HL-60 (cell line): ENCODE data around the gene S100A5.
"Not testable (repeated sequence)": the region's sequence is repeated elsewhere in the genome, so short reads cannot be mapped to it uniquely, and the experiment has no call there.

Source experiments
- DNase-seq, 2 experiments: peaks; one replicate each; pipeline ENCODE4 v3.0.0-alpha.2; 2010 to 2020; ENCODE audit warnings: low read depth in 1 of 2, low spot score in 1 of 2
- H3K27ac ChIP-seq: fragments of 250-450 bp; sonication (Bioruptor Pico); replicated peaks from 2 replicates; pipeline ENCODE4 v1.5.1; 2020; ENCODE audit warnings: mild to moderate bottlenecking, moderate library complexity
- H3K27me3 ChIP-seq: fragments of 250-450 bp; sonication (Bioruptor Pico); 2 replicates; pipeline ENCODE4 v1.5.1; 2021; ENCODE audit warnings: mild to moderate bottlenecking, moderate library complexity; ENCODE audit not compliant: insufficient read depth, poor library complexity, severe bottlenecking
- H3K4me3 ChIP-seq: replicated peaks from 2 replicates; pipeline ENCODE4 v1.5.1; 2011; ENCODE audit warnings: mild to moderate bottlenecking, control low read depth, low read length; ENCODE audit not compliant: insufficient read depth
- CTCF ChIP-seq: IDR thresholded peaks from one replicate; pipeline ENCODE4 v1.5.1; 2011; ENCODE audit warnings: low read length, control low read depth, inconsistent platforms; ENCODE audit not compliant: insufficient read depth
- GABPA ChIP-seq: IDR thresholded peaks from 2 replicates; pipeline ENCODE4 v1.6.1; 2012; ENCODE audit warnings: low read depth
- POLR2AphosphoS5 ChIP-seq: IDR thresholded peaks from 2 replicates; pipeline ENCODE4 v1.6.1; 2012; ENCODE audit warnings: low read depth
- SPI1 ChIP-seq: IDR thresholded peaks from 2 replicates; pipeline ENCODE4 v1.6.1; 2012; ENCODE audit warnings: low read depth, mild to moderate bottlenecking, borderline replicate concordance
- TF ChIP-seq, protein P1 (sequence below): IDR thresholded peaks from 2 replicates; pipeline ENCODE4 v1.6.1; 2012; ENCODE audit warnings: low read depth; ENCODE audit not compliant: insufficient replicate concordance

Gene S100A5

GRCh38 chr1:153563991-153564390 is 23.3 kb upstream of the S100A5 start:
- no peak for DNase-seq
- no peak overlapping the region for H3K4me3 ChIP-seq

DNA sequence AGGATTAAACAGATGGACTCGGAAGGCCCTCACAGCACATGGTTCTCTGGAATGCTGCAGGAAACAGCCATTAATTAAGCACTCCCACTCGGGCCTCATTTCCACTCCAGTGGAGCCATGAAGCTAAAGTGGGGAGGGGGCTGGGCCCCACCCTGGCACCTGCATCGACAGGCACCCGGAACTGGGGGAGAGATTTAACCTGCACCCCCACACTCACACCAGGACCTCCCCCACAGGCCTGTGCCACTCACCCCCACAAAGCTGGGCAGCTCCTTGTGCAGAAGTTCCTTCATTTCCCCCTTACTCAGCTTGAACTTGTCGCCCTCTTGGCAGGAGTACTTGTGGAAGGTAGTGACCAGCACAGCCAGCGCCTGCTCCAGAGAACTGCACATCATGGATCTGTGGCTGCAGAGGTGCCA is 22.8 kb upstream of the S100A5 start:
- TF ChIP-seq SPI1 = no peak
- no peak for TF ChIP-seq CTCF
- no peak for TF ChIP-seq GABPA
- no peak for TF ChIP-seq POLR2AphosphoS5
- TF ChIP-seq, protein P1, sequence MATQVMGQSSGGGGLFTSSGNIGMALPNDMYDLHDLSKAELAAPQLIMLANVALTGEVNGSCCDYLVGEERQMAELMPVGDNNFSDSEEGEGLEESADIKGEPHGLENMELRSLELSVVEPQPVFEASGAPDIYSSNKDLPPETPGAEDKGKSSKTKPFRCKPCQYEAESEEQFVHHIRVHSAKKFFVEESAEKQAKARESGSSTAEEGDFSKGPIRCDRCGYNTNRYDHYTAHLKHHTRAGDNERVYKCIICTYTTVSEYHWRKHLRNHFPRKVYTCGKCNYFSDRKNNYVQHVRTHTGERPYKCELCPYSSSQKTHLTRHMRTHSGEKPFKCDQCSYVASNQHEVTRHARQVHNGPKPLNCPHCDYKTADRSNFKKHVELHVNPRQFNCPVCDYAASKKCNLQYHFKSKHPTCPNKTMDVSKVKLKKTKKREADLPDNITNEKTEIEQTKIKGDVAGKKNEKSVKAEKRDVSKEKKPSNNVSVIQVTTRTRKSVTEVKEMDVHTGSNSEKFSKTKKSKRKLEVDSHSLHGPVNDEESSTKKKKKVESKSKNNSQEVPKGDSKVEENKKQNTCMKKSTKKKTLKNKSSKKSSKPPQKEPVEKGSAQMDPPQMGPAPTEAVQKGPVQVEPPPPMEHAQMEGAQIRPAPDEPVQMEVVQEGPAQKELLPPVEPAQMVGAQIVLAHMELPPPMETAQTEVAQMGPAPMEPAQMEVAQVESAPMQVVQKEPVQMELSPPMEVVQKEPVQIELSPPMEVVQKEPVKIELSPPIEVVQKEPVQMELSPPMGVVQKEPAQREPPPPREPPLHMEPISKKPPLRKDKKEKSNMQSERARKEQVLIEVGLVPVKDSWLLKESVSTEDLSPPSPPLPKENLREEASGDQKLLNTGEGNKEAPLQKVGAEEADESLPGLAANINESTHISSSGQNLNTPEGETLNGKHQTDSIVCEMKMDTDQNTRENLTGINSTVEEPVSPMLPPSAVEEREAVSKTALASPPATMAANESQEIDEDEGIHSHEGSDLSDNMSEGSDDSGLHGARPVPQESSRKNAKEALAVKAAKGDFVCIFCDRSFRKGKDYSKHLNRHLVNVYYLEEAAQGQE = no peak
- DNase-seq = no peak
- H3K27me3 ChIP-seq = no peaks in the 10 kb centered on the region
- H3K4me3 ChIP-seq = no peak overlapping the region
- no peak overlapping the region for H3K27ac ChIP-seq

More at GRCh38 chr1:153563991-153564390, 23.3 kb upstream of the S100A5 start:
- Histone ChIP-seq H3K27me3 (no peaks in the 10 kb centered on the region), H3K27ac (no peak overlapping the region)
- TF ChIP-seq CTCF (no peak), SPI1 (no peak), POLR2AphosphoS5 (no peak), GABPA (no peak)
- TF ChIP-seq, protein P1 = no peak

- H3K27ac ChIP-seq, H3K27me3 ChIP-seq, H3K4me3 ChIP-seq, DNase-seq: not testable (repeated sequence)
These were observed 21.3 kb upstream of the S100A5 start for GRCh38 chr1:153562021-153562420.

- no peak for DNase-seq
- Histone ChIP-seq H3K27me3 (no peaks in the 10 kb centered on the region), H3K4me3 (no peak overlapping the region), H3K27ac (no peak overlapping the region)
- TF ChIP-seq, protein P1 = no peak
- TF ChIP-seq GABPA (no peak), SPI1 (no peak), POLR2AphosphoS5 (no peak), CTCF (no peak)
These were observed 20.8 kb upstream of the S100A5 start for GRCh38 chr1:153561466-153561985.
